H1 (cell line): ENCODE measurements around the gene AXIN2. TPM values are rescaled to one million over a fixed set of nuclear protein-coding genes. Genes with fewer than 3 reads are reported as not detected.
"Not testable (repeated sequence)": the region's sequence is repeated elsewhere in the genome, so short reads cannot be mapped to it uniquely, and the experiment has no call there.

ENCODE experiments used
- CTCF ChIA-PET: fragments of 300-600 bp; sonication (Branson Sonifier 250); formaldehyde crosslinking; loops from one replicate; lab custom pipeline; 2021; ENCODE audit not compliant: partially characterized antibody; lab: Charles Lee
- POLR2A ChIA-PET: fragments of 300-600 bp; sonication (Branson Sonifier 250); formaldehyde crosslinking; loops from one replicate; lab custom pipeline; 2021; ENCODE audit warnings: inconsistent platforms; ENCODE audit not compliant: partially characterized antibody; lab: Charles Lee
- DNase-seq, 2 experiments: peaks; one replicate each; pipeline versions ENCODE4 v3.0.0 to v3.0.0-alpha.2; 2010 to 2022; ENCODE audit warnings: low spot score in 2 of 2, low read depth in 1 of 2, mixed read lengths in 1 of 2
- FAIRE-seq: peaks from 2 replicates; lab custom pipeline; 2011; peaks lifted over from hg19 to GRCh38; lab: Jason Lieb, UNC
- H2AFZ ChIP-seq: 2 replicates; pipeline ENCODE4 v1.8.1; 2012; ENCODE audit warnings: low read length, inconsistent platforms
- H2AK5ac ChIP-seq: 2 replicates; pipeline ENCODE4 v1.6.1; 2013; ENCODE audit warnings: low read depth, low read length
- H2BK120ac ChIP-seq: replicated peaks from 2 replicates; pipeline ENCODE3; 2013; ENCODE audit warnings: low read depth, low read length, inconsistent platforms
- H2BK12ac ChIP-seq: 2 replicates; pipeline ENCODE4 v1.6.1; 2013; ENCODE audit warnings: low read depth, low read length
- H2BK15ac ChIP-seq: 2 replicates; pipeline ENCODE4 v1.6.1; 2013; ENCODE audit warnings: low read length
- H2BK20ac ChIP-seq: 2 replicates; pipeline ENCODE4 v1.6.1; 2013; ENCODE audit warnings: low read length
- H2BK5ac ChIP-seq: 2 replicates; pipeline ENCODE4 v1.6.1; 2013; ENCODE audit warnings: low read depth, low read length
- H3K14ac ChIP-seq: 2 replicates; pipeline ENCODE4 v1.6.1; 2013; ENCODE audit warnings: inconsistent platforms; ENCODE audit not compliant: insufficient read length
- H3K18ac ChIP-seq: 2 replicates; pipeline ENCODE4 v1.6.1; 2013; ENCODE audit warnings: low read length; ENCODE audit errors: extremely low read depth
- H3K23ac ChIP-seq: 2 replicates; pipeline ENCODE4 v1.6.1; 2013; ENCODE audit warnings: inconsistent platforms; ENCODE audit not compliant: insufficient read length
- H3K23me2 ChIP-seq: 2 replicates; pipeline ENCODE4 v1.6.1; 2013; ENCODE audit warnings: low read depth, low read length
- H3K27ac ChIP-seq: 2 replicates; pipeline ENCODE4 v1.6.1; 2011; ENCODE audit warnings: low read depth, low read length, inconsistent platforms
- H3K27me3 ChIP-seq, 4 experiments: replicated peaks in 1 of 4; 1 replicate in 1 of 4; 2 replicates in 3 of 4; pipeline versions ENCODE4 v1.6.1 to v1.8.1; 2011 to 2013; ENCODE audit warnings: low read length in 3 of 4, mild to moderate bottlenecking in 3 of 4, inconsistent platforms in 2 of 4, mixed read lengths in 2 of 4, moderate library complexity in 1 of 4; ENCODE audit not compliant: control insufficient read depth in 3 of 4, insufficient read depth in 3 of 4; ENCODE audit errors: extremely low read depth in 1 of 4
- H3K36me3 ChIP-seq, 4 experiments: 2 replicates each; pipeline versions ENCODE4 v1.6.1 to v1.8.1; 2011 to 2013; ENCODE audit warnings: mild to moderate bottlenecking in 4 of 4, low read length in 3 of 4, moderate library complexity in 2 of 4, control low read depth in 1 of 4, inconsistent platforms in 1 of 4; ENCODE audit not compliant: insufficient read depth in 4 of 4, control insufficient read depth in 2 of 4
- H3K4ac ChIP-seq: replicated peaks from 2 replicates; pipeline ENCODE3; 2013; ENCODE audit warnings: low read length, low read depth, mixed read lengths, inconsistent platforms; ENCODE audit not compliant: insufficient read length
- H3K4me1 ChIP-seq, 4 experiments: replicated peaks in 1 of 4; 1 replicate in 1 of 4; 2 replicates in 3 of 4; pipeline versions ENCODE4 v1.6.1 to v1.8.1; 2011 to 2013; ENCODE audit warnings: low read length in 3 of 4, inconsistent platforms in 2 of 4, mixed read lengths in 1 of 4; ENCODE audit not compliant: insufficient read depth in 4 of 4, control insufficient read depth in 3 of 4
- H3K4me2 ChIP-seq, 2 experiments: 2 replicates each; pipeline versions ENCODE4 v1.6.1 to v1.8.1; 2011 to 2013; ENCODE audit warnings: low read depth in 2 of 2, low read length in 2 of 2, control low read depth in 1 of 2, inconsistent platforms in 1 of 2, mild to moderate bottlenecking in 1 of 2; ENCODE audit not compliant: insufficient read depth in 1 of 2
- H3K4me3 ChIP-seq, 4 experiments: fragments of 200-600, 300-600 bp in 1 of 4; sonication (generic), shearing (Covaris generic), sonication (Bioruptor Twin) in 1 of 4; 2 replicates each; pipeline versions ENCODE4 v1.5.1 to v1.8.1; 2011 to 2016; ENCODE audit warnings: low read length in 4 of 4, low read depth in 3 of 4, control low read depth in 2 of 4, inconsistent platforms in 2 of 4, mild to moderate bottlenecking in 2 of 4, mixed read lengths in 1 of 4, moderate library complexity in 1 of 4; ENCODE audit not compliant: insufficient read depth in 2 of 4; ENCODE audit errors: extremely low read depth in 1 of 4
- H3K56ac ChIP-seq: replicated peaks from 2 replicates; pipeline ENCODE3; 2013; ENCODE audit warnings: low read depth, mild to moderate bottlenecking, mixed read lengths, low read length, inconsistent platforms; ENCODE audit not compliant: insufficient read length
- H3K79me1 ChIP-seq: 2 replicates; pipeline ENCODE4 v1.6.1; 2013; ENCODE audit warnings: low read depth, low read length, control low read depth
- H3K79me2 ChIP-seq, 2 experiments: 2 replicates each; pipeline versions ENCODE4 v1.6.1 to v1.8.1; 2012 to 2013; ENCODE audit warnings: low read length in 2 of 2, mild to moderate bottlenecking in 2 of 2, inconsistent platforms in 1 of 2; ENCODE audit not compliant: insufficient read depth in 2 of 2, control insufficient read depth in 1 of 2
- H3K9ac ChIP-seq, 4 experiments: replicated peaks in 1 of 4; 1 replicate in 1 of 4; 2 replicates in 3 of 4; pipeline versions ENCODE4 v1.6.1 to v1.8.1; 2011 to 2013; ENCODE audit warnings: low read depth in 3 of 4, low read length in 3 of 4, control low read depth in 2 of 4, mild to moderate bottlenecking in 2 of 4, moderate library complexity in 2 of 4, inconsistent platforms in 1 of 4; ENCODE audit errors: extremely low read depth in 1 of 4
- H3K9me3 ChIP-seq, 2 experiments: 2 replicates each; pipeline versions ENCODE4 v1.6.1 to v1.8.1; 2012 to 2013; ENCODE audit warnings: mild to moderate bottlenecking in 2 of 2, moderate library complexity in 2 of 2, control low read depth in 1 of 2, inconsistent platforms in 1 of 2, low read depth in 1 of 2, low read length in 1 of 2, mixed read lengths in 1 of 2; ENCODE audit not compliant: insufficient read depth in 2 of 2
- H4K20me1 ChIP-seq, 2 experiments: replicated peaks in 1 of 2; 2 replicates each; pipeline versions ENCODE3 to v1.8.1; 2011 to 2013; ENCODE audit warnings: inconsistent platforms in 2 of 2, low read length in 2 of 2, mild to moderate bottlenecking in 1 of 2; ENCODE audit not compliant: insufficient read depth in 2 of 2, control insufficient read depth in 1 of 2
- H4K5ac ChIP-seq: 2 replicates; pipeline ENCODE4 v1.6.1; 2013; ENCODE audit warnings: low read length, low read depth, mixed read lengths, inconsistent platforms; ENCODE audit not compliant: insufficient read length
- H4K8ac ChIP-seq: 2 replicates; pipeline ENCODE4 v1.8.0; 2013; ENCODE audit warnings: mild to moderate bottlenecking, moderate library complexity, low read length, inconsistent platforms; ENCODE audit not compliant: insufficient read depth; ENCODE audit errors: extremely low read depth
- H4K91ac ChIP-seq: replicated peaks from 2 replicates; pipeline ENCODE3; 2013; ENCODE audit warnings: low read length, mixed read lengths, inconsistent platforms; ENCODE audit not compliant: insufficient read length
- CBX8 ChIP-seq: fragments of 300-800, 300-1000 bp; sonication (generic); IDR thresholded peaks from 2 replicates; pipeline ENCODE4 v1.7.1; 2016; ENCODE audit warnings: low read depth, low read length, borderline replicate concordance
- MAFK ChIP-seq: IDR thresholded peaks from 2 replicates; pipeline ENCODE4 v1.6.1; 2012; ENCODE audit warnings: low read depth, mild to moderate bottlenecking, improper control_type of control experiment, low read length
- SIX5 ChIP-seq: IDR thresholded peaks from 2 replicates; pipeline ENCODE4 v1.6.1; 2011; ENCODE audit warnings: mild to moderate bottlenecking, low read depth, low read length
- WGBS, 2 experiments: shearing (Covaris generic) in 1 of 2; methylation state at CpG; one replicate each; pipeline versions ENCODE4 v1.1.6 to v1.1.7; 2013 to 2015; ENCODE audit warnings: low lambda C conversion rate in 2 of 2, mixed read lengths in 2 of 2, inconsistent platforms in 1 of 2, low coverage in 1 of 2, missing lambda C conversion rate in 1 of 2; ENCODE audit not compliant: insufficient replicate concordance in 2 of 2, insufficient coverage in 1 of 2, insufficient read length in 1 of 2; ENCODE audit errors: extremely low coverage in 1 of 2, missing lambda C conversion rate in 1 of 2; 5-methylcytosine and 5-hydroxymethylcytosine counted together
- polyA plus RNA-seq, 7 experiments: library from polyadenylated mRNA; depleted of rRNA in 3 of 7; stranded (reverse) in 5 of 7; unstranded in 2 of 7; fragments of >200 nt in 5 of 7; fragments of 200-250 nt in 2 of 7; gene quantifications; 1 replicate in 5 of 7; 2 replicates in 1 of 7; 4 replicates in 1 of 7; pipeline versions ENCODE4 v1.2.1 to v1.2.3, GENCODE V29; 2011 to 2013; ENCODE audit warnings: missing spikeins in 2 of 7, mixed read lengths in 2 of 7
- total RNA-seq: library from RNA; stranded (reverse); fragmentation: NEBNext Ultra II Directional; extraction: Animal tissue kit (Norgen Biotek cat#: 25700); gene quantifications from 2 replicates; pipeline ENCODE4 v1.2.1, GENCODE V29; 2021

AXIN2 gene
- total and polyA plus RNA-seq, 2 of the 8 experiments (the other 6 are each of a cell fraction or from before 2014, with no cell fraction given), result 17.7 to 33.4 TPM

- no peak for TF ChIP-seq MAFK
- no peak for TF ChIP-seq SIX5
- no peak for TF ChIP-seq CBX8
- TF ChIP-seq, all 59 proteins: peak for 0
Measured at GRCh38 chr17:65485388-65486299, 75.8 kb downstream of the AXIN2 start (continued).

GRCh38 chr17:65484405-65484804, 77.0 kb downstream of the AXIN2 start:
- H3K4me2 ChIP-seq, H3K79me2 ChIP-seq, H2AK5ac ChIP-seq, H3K27ac ChIP-seq, H2BK12ac ChIP-seq, H4K8ac ChIP-seq, H3K23me2 ChIP-seq, H2BK5ac ChIP-seq, H3K9ac ChIP-seq, H3K36me3 ChIP-seq, POLR2A ChIA-PET, H3K79me1 ChIP-seq, DNase-seq, H3K27me3 ChIP-seq, H3K9me3 ChIP-seq, H2BK120ac ChIP-seq, H3K18ac ChIP-seq, H3K23ac ChIP-seq, FAIRE-seq, H2AFZ ChIP-seq, H4K20me1 ChIP-seq, CTCF ChIA-PET, H3K56ac ChIP-seq, H3K14ac ChIP-seq, H2BK20ac ChIP-seq, H2BK15ac ChIP-seq, H4K91ac ChIP-seq, H3K4me1 ChIP-seq, H4K5ac ChIP-seq, H3K4ac ChIP-seq, H3K4me3 ChIP-seq: not testable (repeated sequence)
- no CpG with 5 or more reads among the region's 24 CpGs for WGBS, 2 experiments
